ENCODE results near the gene TANK. TPM values are rescaled to one million over a fixed set of nuclear protein-coding genes. Genes with fewer than 3 reads are reported as not detected.

Gene TANK
- total and polyA plus RNA-seq, 2 donors (not counting 3 experiments of a cell fraction or from before 2014, with no cell fraction given), result 33.3 to 83.2 TPM

DNA sequence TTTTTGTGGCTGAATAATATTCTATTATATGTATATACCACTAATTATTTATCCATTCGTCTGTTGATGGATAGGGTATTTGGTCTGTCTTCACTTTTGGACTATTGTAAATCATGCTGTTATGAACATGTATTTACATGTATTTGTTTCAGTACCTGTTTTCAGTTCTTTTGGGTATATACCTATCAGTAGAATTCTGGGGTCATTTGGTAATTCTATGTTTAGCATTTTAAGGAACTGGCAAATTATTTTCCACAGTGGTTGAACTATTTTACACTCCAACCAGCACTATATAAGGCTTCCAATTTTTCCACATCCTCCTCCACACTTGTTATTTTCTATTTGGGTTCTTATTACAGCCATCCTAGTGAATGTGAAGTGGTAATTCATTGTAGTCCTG lies 12.4 kb upstream of the TANK start:
- Histone ChIP-seq H3K4me2 (ENCODE audit: insufficient read depth, low read length) (no peak overlapping the region), H2AFZ (ENCODE audit: low read depth, low read length) (no peak overlapping the region), H3K36me3 (ENCODE audit: control insufficient read depth in 2 of 2, extremely low read depth in 1 of 2, insufficient read depth in 2 of 2, low read length in 2 of 2) (no peaks in the 10 kb centered on the region), H3K27ac (ENCODE audit: insufficient read depth, low read depth, low read length) (no peak overlapping the region), H3K9me3 (replicated peaks; ENCODE audit: control insufficient read depth, insufficient read depth, low read length) (no peaks in the 10 kb centered on the region), H3K4me3 (replicated peaks in 1 of 3; ENCODE audit: insufficient read depth in 1 of 3, low read depth in 1 of 3, low read length in 3 of 3) (no peak overlapping the region), H3K9ac (replicated peaks; ENCODE audit: extremely low read depth, insufficient read depth, low read length) (no peak overlapping the region), H3K9me1 (replicated peaks; ENCODE audit: control insufficient read depth, extremely low read depth, insufficient read depth, low read length) (no peaks in the 10 kb centered on the region), H3K4me1 (ENCODE audit: control insufficient read depth, extremely low read depth, insufficient read depth, low read length) (no peaks in the 10 kb centered on the region), H3K79me2 (ENCODE audit: control insufficient read depth, insufficient read depth, low read length) (no peaks in the 10 kb centered on the region), H4K20me1 (replicated peaks; ENCODE audit: control insufficient read depth, extremely low read depth, insufficient read depth, low read length) (no peaks in the 10 kb centered on the region), H3K27me3 (ENCODE audit: control insufficient read depth in 2 of 2, insufficient read depth in 2 of 2, low read length in 2 of 2) (no peaks in the 10 kb centered on the region)
- TF ChIP-seq POLR2AphosphoS5 (IDR thresholded peaks at IDR 0.05; ENCODE audit: insufficient read depth, low read depth, low read length), result no peak
- no peak for TF ChIP-seq GATA2 (IDR thresholded peaks at IDR 0.05; ENCODE audit: insufficient read depth, insufficient read length, low read depth, low read length)
- TF ChIP-seq, protein P1, sequence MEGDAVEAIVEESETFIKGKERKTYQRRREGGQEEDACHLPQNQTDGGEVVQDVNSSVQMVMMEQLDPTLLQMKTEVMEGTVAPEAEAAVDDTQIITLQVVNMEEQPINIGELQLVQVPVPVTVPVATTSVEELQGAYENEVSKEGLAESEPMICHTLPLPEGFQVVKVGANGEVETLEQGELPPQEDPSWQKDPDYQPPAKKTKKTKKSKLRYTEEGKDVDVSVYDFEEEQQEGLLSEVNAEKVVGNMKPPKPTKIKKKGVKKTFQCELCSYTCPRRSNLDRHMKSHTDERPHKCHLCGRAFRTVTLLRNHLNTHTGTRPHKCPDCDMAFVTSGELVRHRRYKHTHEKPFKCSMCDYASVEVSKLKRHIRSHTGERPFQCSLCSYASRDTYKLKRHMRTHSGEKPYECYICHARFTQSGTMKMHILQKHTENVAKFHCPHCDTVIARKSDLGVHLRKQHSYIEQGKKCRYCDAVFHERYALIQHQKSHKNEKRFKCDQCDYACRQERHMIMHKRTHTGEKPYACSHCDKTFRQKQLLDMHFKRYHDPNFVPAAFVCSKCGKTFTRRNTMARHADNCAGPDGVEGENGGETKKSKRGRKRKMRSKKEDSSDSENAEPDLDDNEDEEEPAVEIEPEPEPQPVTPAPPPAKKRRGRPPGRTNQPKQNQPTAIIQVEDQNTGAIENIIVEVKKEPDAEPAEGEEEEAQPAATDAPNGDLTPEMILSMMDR (IDR thresholded peaks at IDR 0.05; ENCODE audit: extremely low read depth in 1 of 2, insufficient read depth in 1 of 2, low read depth in 1 of 2, low read length in 2 of 2), result no peak
- no peak for TF ChIP-seq MYC (IDR thresholded peaks at IDR 0.05; ENCODE audit: low read depth, low read length)
- TF ChIP-seq, protein P2, sequence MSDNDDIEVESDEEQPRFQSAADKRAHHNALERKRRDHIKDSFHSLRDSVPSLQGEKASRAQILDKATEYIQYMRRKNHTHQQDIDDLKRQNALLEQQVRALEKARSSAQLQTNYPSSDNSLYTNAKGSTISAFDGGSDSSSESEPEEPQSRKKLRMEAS (IDR thresholded peaks at IDR 0.05; ENCODE audit: insufficient read depth, insufficient read length), result no peak
- no peak for TF ChIP-seq EZH2 (IDR thresholded peaks at IDR 0.05; ENCODE audit: borderline replicate concordance, low read depth, low read length, severe bottlenecking)
- no peak for TF ChIP-seq JUN (IDR thresholded peaks at IDR 0.05; ENCODE audit: borderline replicate concordance, insufficient read depth, insufficient read length, low read depth)
- no peak for TF ChIP-seq POLR2A (IDR thresholded peaks at IDR 0.05; ENCODE audit: low read depth, low read length)
- TF ChIP-seq FOS (IDR thresholded peaks at IDR 0.05; ENCODE audit: borderline replicate concordance, insufficient read depth, low read length), result no peak
- ChIA-PET CTCF (interaction anchor here (1.5 kb wide), 1 partner anchor 11 kb away, joined by 4 read pairs; no protein-coding TSS in a partner anchor), POLR2A (no interaction called here)
- dilution Hi-C loops (cut with MboI; ENCODE audit: extremely low pct_ligation_motif_present, low sequenced_read_pairs) (no loop called here), intact Hi-C loops (cut with micrococcal nuclease) (no loop called here)
- no peak for DNase-seq (ENCODE audit: low read depth, low spot score)
- no TSS peak for BruUV-seq (replicated peaks)
- FAIRE-seq, result no peak
